WTC11 (cell line): ENCODE measurements around the gene MRAS. TPM values are rescaled to one million over a fixed set of nuclear protein-coding genes. Genes with fewer than 3 reads are reported as not detected.

Experiments
- ATAC-seq: fragments of 200-7000 bp; cut with Tn5 transposase; 2 replicates; pipeline ENCODE4 v1.10.0; 2021; ENCODE audit warnings: mild to moderate bottlenecking, moderate library complexity
- CTCF ChIA-PET: fragments of 300-600 bp; sonication (Branson Sonifier 250); formaldehyde crosslinking; loops from one replicate; lab custom pipeline; 2021; ENCODE audit warnings: antibody characterized with exemption; lab: Charles Lee
- POLR2A ChIA-PET: fragments of 350-600 bp; sonication (Branson Sonifier 250); formaldehyde crosslinking; loops from one replicate; lab custom pipeline; 2021; ENCODE audit warnings: antibody characterized with exemption; lab: Charles Lee
- DNase-seq: peaks from one replicate; pipeline ENCODE4 v3.0.0; 2021; ENCODE audit warnings: low spot score
- H3K27ac Mint-ChIP-seq: 2 replicates; pipeline ENCODE4 v1.8.0; 2021; ENCODE audit warnings: mixed read lengths
- H3K27me3 Mint-ChIP-seq: 2 replicates; pipeline ENCODE4 v1.8.0; 2021; ENCODE audit warnings: low read depth, mild to moderate bottlenecking, moderate library complexity, mixed read lengths
- H3K36me3 Mint-ChIP-seq: 2 replicates; pipeline ENCODE4 v1.8.0; 2021; ENCODE audit warnings: mixed read lengths
- H3K4me1 Mint-ChIP-seq: 2 replicates; pipeline ENCODE4 v1.8.0; 2022; ENCODE audit warnings: mixed read lengths
- H3K4me3 Mint-ChIP-seq: 2 replicates; pipeline ENCODE4 v1.8.0; 2021; ENCODE audit warnings: mild to moderate bottlenecking, moderate library complexity, mixed read lengths
- H3K9me3 Mint-ChIP-seq: 2 replicates; pipeline ENCODE4 v1.8.0; 2021; ENCODE audit warnings: mixed read lengths
- ATF1 ChIP-seq: sonication (generic); formaldehyde crosslinking; IDR thresholded peaks from 2 replicates; pipeline ENCODE4 v1.8.1; 2023; ENCODE audit warnings: mild to moderate bottlenecking, moderate library complexity, missing genetic modification reagents
- CDX4 ChIP-seq: fragments of 250-450 bp; sonication (Bioruptor Pico); IDR thresholded peaks from 2 replicates; pipeline ENCODE4 v1.9.0; 2021; ENCODE audit warnings: moderate library complexity, mild to moderate bottlenecking, inconsistent platforms, borderline replicate concordance
- CREB1 ChIP-seq: sonication (generic); formaldehyde crosslinking; IDR thresholded peaks from 2 replicates; pipeline ENCODE4 v1.8.0; 2023; ENCODE audit warnings: mild to moderate bottlenecking, missing genetic modification reagents
- CTCF ChIP-seq: fragments of 200-600 bp; IDR thresholded peaks from 2 replicates; pipeline ENCODE4 v1.8.0; 2022; ENCODE audit warnings: antibody characterized with exemption
- EMX1 ChIP-seq: fragments of 250-450 bp; sonication (Bioruptor Pico); IDR thresholded peaks from 2 replicates; pipeline ENCODE4 v1.8.0; 2021; ENCODE audit warnings: mild to moderate bottlenecking
- GTF2I ChIP-seq: fragments of 250-450 bp; sonication (Bioruptor Pico); conservative IDR thresholded peaks from 2 replicates; pipeline ENCODE4 v1.4.0; 2021; ENCODE audit warnings: mild to moderate bottlenecking
- JAZF1 ChIP-seq: fragments of 250-450 bp; sonication (Bioruptor Pico); IDR thresholded peaks from 2 replicates; pipeline ENCODE4 v1.9.0; 2021; ENCODE audit warnings: moderate library complexity, mild to moderate bottlenecking, inconsistent platforms
- JUN ChIP-seq: sonication (generic); formaldehyde crosslinking; IDR thresholded peaks from 2 replicates; pipeline ENCODE4 v1.8.0; 2023; ENCODE audit warnings: mild to moderate bottlenecking, missing genetic modification reagents
- MYBL2 ChIP-seq: sonication (generic); formaldehyde crosslinking; IDR thresholded peaks from 2 replicates; pipeline ENCODE4 v1.8.1; 2023; ENCODE audit warnings: mild to moderate bottlenecking, moderate library complexity, missing genetic modification reagents
- NFATC4 ChIP-seq: fragments of 250-450 bp; sonication (Bioruptor Pico); IDR thresholded peaks from 2 replicates; pipeline ENCODE4 v1.9.0; 2021; ENCODE audit warnings: mild to moderate bottlenecking
- OVOL2 ChIP-seq: fragments of 250-450 bp; sonication (Bioruptor Pico); IDR thresholded peaks from 2 replicates; pipeline ENCODE4 v1.9.0; 2021; ENCODE audit warnings: mild to moderate bottlenecking, borderline replicate concordance
- TCF7 ChIP-seq: sonication (generic); formaldehyde crosslinking; IDR thresholded peaks from 2 replicates; pipeline ENCODE4 v1.8.0; 2022; ENCODE audit warnings: mild to moderate bottlenecking, low read depth, missing genetic modification reagents, moderate library complexity
- TEAD1 ChIP-seq: sonication (generic); formaldehyde crosslinking; IDR thresholded peaks from 2 replicates; pipeline ENCODE4 v1.8.0; 2022; ENCODE audit warnings: mild to moderate bottlenecking, missing genetic modification reagents
- TEAD4 ChIP-seq: sonication (generic); formaldehyde crosslinking; IDR thresholded peaks from 2 replicates; pipeline ENCODE4 v1.8.0; 2022; ENCODE audit warnings: mild to moderate bottlenecking, missing genetic modification reagents
- total RNA-seq: library from RNA; stranded (reverse); gene quantifications from 3 replicates; pipeline ENCODE4 v1.2.3, GENCODE V29; 2021
- TF ChIP-seq, protein P1 (sequence below): sonication (generic); formaldehyde crosslinking; IDR thresholded peaks from 2 replicates; pipeline ENCODE4 v1.8.0; 2022; ENCODE audit warnings: mild to moderate bottlenecking, missing genetic modification reagents
- TF ChIP-seq, protein P2 (sequence below): fragments of 250-450 bp; sonication (Bioruptor Pico); IDR thresholded peaks from 2 replicates; pipeline ENCODE4 v1.9.0; 2021; ENCODE audit warnings: mild to moderate bottlenecking

Gene MRAS
- total RNA-seq, 1 experiment from 2014 or later, result 14.8 TPM

- Mint-ChIP-seq H3K4me3 (no peak overlapping the region), H3K4me1 (peaks cover 39% of the 10 kb centered on the region), H3K36me3 (no peaks in the 10 kb centered on the region), H3K27me3 (no peaks in the 10 kb centered on the region; the same call in 1 of the 2 replicates), H3K9me3 (no peaks in the 10 kb centered on the region), H3K27ac (peak overlapping the region; percentile 88)
- ChIA-PET CTCF (interaction anchor here (0.7 to 3.0 kb wide), 8 partner anchors 10 to 145 kb away, joined by 3 to 22 read pairs (median 4); partner anchors contain the start of gene ARMC8), POLR2A (no interaction called here)
- TF ChIP-seq CTCF (0 out of 2 replicates have a peak, but pooled peaks have one; percentile 30), CREB1 (CRISPR knock-in tag) (no peak)
- DNase-seq (no peak), ATAC-seq (no peak)
These were observed 15.8 kb upstream of the MRAS start for GRCh38 chr3:138332472-138333073.

DNA sequence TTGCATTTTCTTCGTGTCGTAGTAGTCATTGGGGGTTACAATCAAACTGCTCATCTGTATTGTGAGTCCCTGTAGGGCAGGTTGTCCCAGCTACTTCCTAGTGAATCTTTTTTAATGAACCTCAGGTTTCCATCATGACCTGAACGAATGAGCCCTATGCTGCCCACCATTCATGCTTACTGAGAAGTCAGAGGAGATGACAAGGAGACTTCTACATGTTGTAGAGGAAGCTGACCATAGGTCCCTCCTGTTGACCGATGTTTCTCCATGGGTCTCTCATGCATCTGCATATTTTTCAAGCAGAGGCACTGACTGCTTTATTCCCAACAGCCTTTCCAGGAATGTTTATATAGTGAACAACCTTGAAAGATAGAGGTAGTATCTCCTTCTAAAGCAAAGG is 13.8 kb upstream of the MRAS start:
- H3K27ac Mint-ChIP-seq, result no peak overlapping the region
- no peaks in the 10 kb centered on the region for H3K9me3 Mint-ChIP-seq
- POLR2A ChIA-PET, result no interaction called here
- peaks cover 42% of the 10 kb centered on the region for H3K4me1 Mint-ChIP-seq
- no peak for DNase-seq
- H3K36me3 Mint-ChIP-seq, result no peaks in the 10 kb centered on the region
- H3K27me3 Mint-ChIP-seq, result no peaks in the 10 kb centered on the region; the same call in 1 of the 2 replicates
- TF ChIP-seq, protein P1, sequence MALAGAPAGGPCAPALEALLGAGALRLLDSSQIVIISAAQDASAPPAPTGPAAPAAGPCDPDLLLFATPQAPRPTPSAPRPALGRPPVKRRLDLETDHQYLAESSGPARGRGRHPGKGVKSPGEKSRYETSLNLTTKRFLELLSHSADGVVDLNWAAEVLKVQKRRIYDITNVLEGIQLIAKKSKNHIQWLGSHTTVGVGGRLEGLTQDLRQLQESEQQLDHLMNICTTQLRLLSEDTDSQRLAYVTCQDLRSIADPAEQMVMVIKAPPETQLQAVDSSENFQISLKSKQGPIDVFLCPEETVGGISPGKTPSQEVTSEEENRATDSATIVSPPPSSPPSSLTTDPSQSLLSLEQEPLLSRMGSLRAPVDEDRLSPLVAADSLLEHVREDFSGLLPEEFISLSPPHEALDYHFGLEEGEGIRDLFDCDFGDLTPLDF (CRISPR knock-in tag), result no peak
- TF ChIP-seq, protein P2, sequence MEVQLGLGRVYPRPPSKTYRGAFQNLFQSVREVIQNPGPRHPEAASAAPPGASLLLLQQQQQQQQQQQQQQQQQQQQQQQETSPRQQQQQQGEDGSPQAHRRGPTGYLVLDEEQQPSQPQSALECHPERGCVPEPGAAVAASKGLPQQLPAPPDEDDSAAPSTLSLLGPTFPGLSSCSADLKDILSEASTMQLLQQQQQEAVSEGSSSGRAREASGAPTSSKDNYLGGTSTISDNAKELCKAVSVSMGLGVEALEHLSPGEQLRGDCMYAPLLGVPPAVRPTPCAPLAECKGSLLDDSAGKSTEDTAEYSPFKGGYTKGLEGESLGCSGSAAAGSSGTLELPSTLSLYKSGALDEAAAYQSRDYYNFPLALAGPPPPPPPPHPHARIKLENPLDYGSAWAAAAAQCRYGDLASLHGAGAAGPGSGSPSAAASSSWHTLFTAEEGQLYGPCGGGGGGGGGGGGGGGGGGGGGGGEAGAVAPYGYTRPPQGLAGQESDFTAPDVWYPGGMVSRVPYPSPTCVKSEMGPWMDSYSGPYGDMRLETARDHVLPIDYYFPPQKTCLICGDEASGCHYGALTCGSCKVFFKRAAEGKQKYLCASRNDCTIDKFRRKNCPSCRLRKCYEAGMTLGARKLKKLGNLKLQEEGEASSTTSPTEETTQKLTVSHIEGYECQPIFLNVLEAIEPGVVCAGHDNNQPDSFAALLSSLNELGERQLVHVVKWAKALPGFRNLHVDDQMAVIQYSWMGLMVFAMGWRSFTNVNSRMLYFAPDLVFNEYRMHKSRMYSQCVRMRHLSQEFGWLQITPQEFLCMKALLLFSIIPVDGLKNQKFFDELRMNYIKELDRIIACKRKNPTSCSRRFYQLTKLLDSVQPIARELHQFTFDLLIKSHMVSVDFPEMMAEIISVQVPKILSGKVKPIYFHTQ (CRISPR knock-in tag), result no peak
- TF ChIP-seq TCF7 (CRISPR knock-in tag) (no peak), NFATC4 (no peak), MYBL2 (CRISPR knock-in tag) (no peak), TEAD1 (CRISPR knock-in tag) (no peak), CDX4 (CRISPR knock-in tag) (no peak), JUN (CRISPR knock-in tag) (no peak), TEAD4 (CRISPR knock-in tag) (no peak), GTF2I (no peak), ATF1 (CRISPR knock-in tag) (no peak), EMX1 (no peak), OVOL2 (CRISPR knock-in tag) (no peak), JAZF1 (no peak)
- TF ChIP-seq, all 79 proteins: peak for 0
- CTCF ChIA-PET, result interaction anchor here (1.0 to 1.1 kb wide), 2 partner anchors 13 to 15 kb away, joined by 3 to 4 read pairs; no protein-coding TSS in a partner anchor
- no peak overlapping the region for H3K4me3 Mint-ChIP-seq
- no peak for ATAC-seq
